Erythroblast (primary cell): ENCODE results near the gene CLEC4G.

ENCODE experiments used
- DNase-seq, 2 experiments: peaks; one replicate each; lab custom pipeline; 2025; lab: John Stamatoyannopoulos, UW
- GATA1 ChIP-seq: IDR thresholded peaks from 2 replicates; pipeline ENCODE4 v1.6.1; 2011; ENCODE audit warnings: low read depth, mild to moderate bottlenecking, control low read depth, low read length, moderate library complexity
- POLR2A ChIP-seq: IDR thresholded peaks from 2 replicates; pipeline ENCODE4 v1.6.1; 2011; ENCODE audit warnings: mild to moderate bottlenecking, low read length

CLEC4G gene

DNA sequence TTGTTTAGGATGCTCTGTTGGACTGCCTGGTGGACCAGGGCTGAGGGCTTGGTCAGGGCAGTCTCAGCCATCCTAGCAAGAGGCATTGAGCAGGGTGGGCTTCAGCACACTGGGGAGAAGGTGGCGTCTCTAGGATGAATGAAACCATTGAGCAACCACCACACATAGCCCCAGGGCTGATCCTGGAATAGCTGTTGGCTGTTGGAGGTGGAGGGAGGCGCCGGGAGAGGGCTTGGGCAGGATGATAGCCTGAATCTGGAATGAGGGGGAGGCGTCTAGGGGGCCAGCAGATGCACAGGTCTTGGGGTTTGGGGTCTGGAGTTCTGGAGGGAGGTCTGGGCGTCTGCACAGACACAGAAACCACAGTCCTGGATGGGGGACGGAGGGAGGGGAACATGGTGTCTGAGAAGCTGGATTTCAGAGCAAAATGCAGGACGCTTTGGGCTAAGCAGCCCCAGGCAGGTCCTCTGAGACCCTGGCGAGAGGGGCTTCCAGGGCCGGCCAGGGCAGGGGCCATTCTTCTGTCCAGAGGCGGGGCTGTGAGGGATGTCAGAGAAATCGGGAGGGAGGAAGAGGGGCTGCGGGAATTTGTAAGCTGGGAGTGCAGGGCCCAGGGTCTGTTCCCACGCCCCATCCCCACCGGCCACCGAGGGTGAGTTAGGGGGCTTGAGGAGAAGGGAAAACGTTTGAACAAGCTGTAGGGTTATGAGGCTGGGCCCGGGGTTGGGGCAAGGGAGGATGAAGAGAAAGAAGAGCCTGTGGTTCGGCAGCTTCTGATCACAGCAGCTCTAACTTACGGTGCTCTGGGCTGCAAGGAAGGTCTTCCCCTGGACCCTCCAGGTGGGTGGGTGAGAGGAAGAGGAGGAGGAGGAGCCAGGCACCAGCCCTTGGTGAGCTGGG, 46.1 kb downstream of the CLEC4G start:
- TF ChIP-seq POLR2A (no peak), GATA1 (no peak)
- no peak for DNase-seq

DNA sequence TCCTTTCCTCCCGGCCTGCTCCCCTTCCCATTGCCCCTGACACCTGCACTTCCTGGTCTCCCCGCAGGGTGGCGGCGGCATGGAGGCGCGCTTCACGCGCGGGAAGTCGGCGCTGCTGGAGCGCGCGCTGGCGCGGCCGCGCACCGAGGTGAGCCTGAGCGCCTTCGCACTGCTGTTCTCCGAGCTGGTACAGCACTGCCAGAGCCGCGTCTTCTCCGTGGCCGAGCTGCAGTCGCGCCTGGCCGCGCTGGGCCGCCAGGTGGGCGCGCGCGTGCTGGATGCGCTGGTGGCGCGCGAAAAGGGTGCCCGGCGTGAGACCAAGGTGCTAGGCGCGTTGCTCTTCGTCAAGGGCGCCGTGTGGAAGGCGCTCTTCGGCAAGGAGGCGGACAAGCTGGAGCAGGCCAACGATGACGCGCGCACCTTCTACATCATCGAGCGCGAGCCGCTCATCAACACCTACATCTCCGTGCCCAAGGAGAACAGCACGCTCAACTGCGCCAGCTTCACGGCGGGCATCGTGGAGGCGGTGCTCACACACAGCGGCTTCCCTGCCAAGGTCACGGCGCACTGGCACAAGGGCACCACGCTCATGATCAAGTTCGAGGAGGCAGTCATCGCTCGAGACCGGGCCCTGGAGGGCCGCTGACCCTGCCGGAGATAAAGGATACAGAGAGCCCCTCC, 49.6 kb downstream of the CLEC4G start:
- no peak for DNase-seq
- TF ChIP-seq POLR2A (no peak), GATA1 (no peak)

DNA sequence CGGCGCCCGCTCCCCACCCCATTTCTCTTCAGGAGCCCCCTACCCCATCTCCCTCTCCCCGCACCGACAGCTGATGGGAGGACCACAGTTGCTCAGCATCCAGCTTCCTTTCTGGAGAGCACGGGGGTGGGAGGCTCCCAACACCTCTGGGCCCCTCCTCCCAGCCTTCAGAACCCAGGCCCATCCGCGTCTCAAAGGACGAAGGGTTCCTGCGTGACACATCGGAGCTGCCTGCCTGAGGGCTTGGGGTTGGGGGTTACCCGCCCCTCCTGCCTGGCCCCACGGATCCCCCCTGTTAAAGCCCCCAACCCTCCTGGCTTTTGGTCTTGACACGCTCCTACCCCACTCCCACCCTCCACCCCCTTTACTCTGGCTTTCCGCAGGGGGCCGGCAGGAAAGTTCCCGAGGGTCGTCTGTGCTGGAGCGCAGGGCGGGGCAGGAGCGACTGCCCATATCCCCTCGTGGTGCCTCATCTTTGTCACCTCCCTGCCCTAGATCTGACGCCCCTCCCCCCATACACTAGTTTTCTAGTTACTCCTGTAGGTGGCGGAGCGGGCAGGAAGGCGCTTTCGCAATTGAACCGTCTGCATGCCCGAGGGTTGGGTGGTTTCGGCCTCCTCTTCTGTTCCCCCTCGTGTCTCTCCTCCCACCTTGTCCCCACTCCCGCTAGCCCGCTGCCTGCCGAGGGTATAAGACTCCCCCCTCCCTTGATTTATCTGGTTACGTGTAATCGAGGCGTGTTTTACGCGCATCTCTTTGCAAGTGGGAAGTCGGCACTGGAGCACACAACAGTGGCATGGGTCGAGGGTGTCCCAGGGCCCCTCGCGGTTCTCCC, 50.4 kb downstream of the CLEC4G start:
- peak; percentile 84 to 85 for DNase-seq
- TF ChIP-seq POLR2A (no peak), GATA1 (no peak)

DNA sequence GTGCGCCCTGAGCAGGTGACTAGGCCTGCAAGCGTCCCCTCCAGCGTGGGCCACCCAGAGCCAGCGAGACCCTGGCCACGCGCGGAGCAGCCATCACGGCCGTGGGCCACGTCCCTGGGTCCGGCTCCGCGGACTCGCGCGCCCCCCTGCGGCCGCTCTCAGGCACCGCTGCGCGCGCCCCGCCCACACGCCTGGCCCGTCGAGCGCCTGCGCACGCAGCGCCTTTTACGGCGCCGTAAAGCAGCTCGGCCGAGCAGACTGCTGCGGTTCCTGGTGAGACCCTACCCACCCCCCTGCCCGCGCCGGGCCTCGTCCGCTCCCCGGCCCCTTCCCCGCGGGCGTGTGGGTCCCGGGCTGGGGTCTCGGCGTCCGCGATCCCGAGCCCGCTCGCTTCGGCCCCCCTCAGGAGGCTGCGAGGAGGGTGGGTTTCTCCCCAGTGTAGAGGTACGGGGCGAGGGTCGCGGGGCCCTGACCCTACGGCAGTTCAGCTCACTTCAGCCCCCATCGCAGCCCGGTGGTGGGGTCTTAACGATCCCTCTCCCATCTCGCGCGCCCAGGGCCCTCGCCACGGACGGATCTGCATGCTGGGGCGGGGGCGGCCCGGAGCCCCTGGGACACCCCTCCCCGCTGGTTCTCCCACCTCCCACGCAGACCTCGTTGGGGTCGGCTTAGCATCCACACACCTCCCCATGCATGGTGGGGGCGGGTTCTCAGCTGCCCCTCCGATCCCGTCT, 51.1 kb downstream of the CLEC4G start, which contains the start of gene TRAPPC5:
Gene TRAPPC5 (plus strand): TSS at position 228 of the 734 bp plus-strand sequence. CDS start 1,421 bp downstream, outside the sequence.
- TF ChIP-seq POLR2A (no peak), GATA1 (no peak)
- peak; percentile 89 to 94 for DNase-seq

DNA sequence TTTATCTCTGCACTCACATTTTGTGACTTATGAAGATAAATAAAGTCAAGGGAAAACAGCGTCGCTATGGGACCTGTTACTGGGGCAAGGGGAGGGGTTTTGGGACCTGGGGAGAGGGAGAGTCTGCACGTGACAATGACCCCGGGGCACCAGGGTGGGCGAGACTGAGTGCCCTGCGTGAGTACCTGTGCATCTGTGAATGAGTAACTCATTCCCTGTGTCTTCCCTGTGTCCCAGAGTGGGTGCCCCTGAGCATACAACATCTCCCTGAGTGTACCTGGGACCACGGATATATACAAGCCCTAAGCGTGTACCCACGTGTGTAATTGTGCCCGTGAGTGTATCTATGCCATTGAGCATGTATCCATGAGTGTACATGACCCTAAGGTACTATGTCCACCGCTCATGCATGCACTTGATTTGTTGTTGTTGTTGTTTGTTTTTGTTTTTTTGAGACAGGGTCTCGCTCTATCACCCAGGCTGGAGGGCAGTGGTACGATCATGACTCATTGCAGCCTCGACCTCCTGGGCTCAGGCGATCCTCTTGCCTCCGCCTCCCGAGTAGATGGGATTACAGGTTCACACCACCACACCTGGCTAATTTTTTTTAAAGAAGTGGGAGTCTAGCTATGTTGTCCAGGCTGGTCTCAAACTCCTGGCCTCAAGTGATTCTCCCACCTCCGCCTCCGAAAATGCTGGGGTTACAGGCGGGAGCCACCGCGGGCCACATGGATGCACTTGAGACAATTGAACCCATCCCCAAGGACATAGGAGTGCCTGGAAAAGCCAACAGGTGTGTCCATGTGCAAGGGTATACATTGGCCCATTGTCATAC, 51.9 kb downstream of the CLEC4G start:
- no peak for TF ChIP-seq POLR2A
- TF ChIP-seq GATA1 = no peak

DNA sequence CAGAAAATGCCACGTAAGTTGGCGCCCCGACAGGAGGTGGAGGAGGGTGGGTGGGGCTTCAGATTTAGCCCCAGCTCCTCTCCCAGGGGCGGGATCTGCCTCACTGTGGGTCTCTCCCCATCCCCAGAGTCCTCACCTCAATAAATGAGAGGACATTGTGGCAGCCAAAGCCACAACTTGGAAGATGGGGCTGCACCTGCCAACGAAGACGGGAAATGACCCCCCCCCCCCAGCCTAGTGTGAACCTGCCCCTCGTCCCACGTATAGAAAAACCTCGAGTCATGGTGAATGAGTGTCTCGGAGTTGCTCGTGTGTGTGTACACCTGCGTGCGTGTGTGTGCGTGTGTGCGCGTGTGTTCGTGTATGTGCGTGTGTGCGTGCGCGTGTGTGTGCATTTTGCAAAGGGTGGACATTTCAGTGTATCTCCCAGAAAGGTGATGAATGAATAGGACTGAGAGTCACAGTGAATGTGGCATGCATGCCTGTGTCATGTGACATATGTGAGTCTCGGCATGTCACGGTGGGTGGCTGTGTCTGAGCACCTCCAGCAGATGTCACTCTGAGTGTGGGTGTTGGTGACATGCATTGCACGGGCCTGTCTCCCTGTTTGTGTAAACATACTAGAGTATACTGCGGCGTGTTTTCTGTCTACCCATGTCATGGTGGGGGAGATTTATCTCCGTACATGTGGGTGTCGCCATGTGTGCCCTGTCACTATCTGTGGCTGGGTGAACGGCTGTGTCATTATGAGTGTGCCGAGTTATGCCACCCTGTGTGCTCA, 52.7 kb downstream of the CLEC4G start:
- DNase-seq = peak; percentile 74
- TF ChIP-seq GATA1 (no peak), POLR2A (no peak)

More for the DNA sequence above, 51.9 kb downstream of the CLEC4G start:
- DNase-seq = no peak
